ENCODE results near the gene PRKD1.

Gene PRKD1

DNA sequence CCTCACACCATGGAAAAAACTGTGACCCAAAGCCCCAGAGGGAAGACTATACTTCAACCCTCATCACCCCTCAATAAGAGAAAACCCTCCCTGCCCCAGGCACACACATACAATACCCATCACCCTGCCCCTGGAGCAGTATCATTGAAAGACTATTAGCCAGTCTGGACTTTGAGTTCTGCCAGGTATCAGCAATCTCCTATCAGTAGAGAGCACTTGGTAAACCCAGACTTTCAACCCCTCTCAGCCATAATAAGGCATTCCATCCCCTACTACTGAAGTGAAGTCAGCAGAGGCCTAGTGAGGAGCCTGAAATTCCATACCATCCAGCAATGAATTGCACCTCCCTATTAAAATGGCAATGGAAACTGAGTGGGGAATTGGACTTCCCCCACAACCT is 16.4 kb upstream of the PRKD1 start:
- ATAC-seq (ENCODE audit: insufficient read depth, low read depth) (no peak), DNase-seq (no peak)
- Histone ChIP-seq H3K9ac (ENCODE audit: low read depth, low read length) (no peak overlapping the region), H3K36me3 (ENCODE audit: insufficient read depth, low read length) (no peaks in the 10 kb centered on the region), H4K20me1 (ENCODE audit: insufficient read depth, low read length) (no peaks in the 10 kb centered on the region), H3K27me3 (ENCODE audit: insufficient read depth, low read length, poor library complexity) (no peaks in the 10 kb centered on the region), H3K4me1 (ENCODE audit: insufficient read depth, low read length) (no peaks in the 10 kb centered on the region), H3K9me3 (ENCODE audit: insufficient read depth, low read length, severe bottlenecking) (no peaks in the 10 kb centered on the region), H3K4me2 (ENCODE audit: insufficient read depth, low read length) (no peak overlapping the region), H2AFZ (ENCODE audit: low read depth, low read length) (no peak overlapping the region), H3K27ac (ENCODE audit: low read length) (no peak overlapping the region), H3K4me3 (ENCODE audit: low read depth in 1 of 2, low read length in 2 of 2) (no peak overlapping the region), H3K79me2 (ENCODE audit: insufficient read depth, low read length) (no peaks in the 10 kb centered on the region)
- TF ChIP-seq, protein P1, sequence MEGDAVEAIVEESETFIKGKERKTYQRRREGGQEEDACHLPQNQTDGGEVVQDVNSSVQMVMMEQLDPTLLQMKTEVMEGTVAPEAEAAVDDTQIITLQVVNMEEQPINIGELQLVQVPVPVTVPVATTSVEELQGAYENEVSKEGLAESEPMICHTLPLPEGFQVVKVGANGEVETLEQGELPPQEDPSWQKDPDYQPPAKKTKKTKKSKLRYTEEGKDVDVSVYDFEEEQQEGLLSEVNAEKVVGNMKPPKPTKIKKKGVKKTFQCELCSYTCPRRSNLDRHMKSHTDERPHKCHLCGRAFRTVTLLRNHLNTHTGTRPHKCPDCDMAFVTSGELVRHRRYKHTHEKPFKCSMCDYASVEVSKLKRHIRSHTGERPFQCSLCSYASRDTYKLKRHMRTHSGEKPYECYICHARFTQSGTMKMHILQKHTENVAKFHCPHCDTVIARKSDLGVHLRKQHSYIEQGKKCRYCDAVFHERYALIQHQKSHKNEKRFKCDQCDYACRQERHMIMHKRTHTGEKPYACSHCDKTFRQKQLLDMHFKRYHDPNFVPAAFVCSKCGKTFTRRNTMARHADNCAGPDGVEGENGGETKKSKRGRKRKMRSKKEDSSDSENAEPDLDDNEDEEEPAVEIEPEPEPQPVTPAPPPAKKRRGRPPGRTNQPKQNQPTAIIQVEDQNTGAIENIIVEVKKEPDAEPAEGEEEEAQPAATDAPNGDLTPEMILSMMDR (IDR thresholded peaks at IDR 0.05; ENCODE audit: borderline replicate concordance, extremely low read depth, low read length, poor library complexity, severe bottlenecking) = no peak
- TF ChIP-seq EZH2 (IDR thresholded peaks at IDR 0.05; ENCODE audit: borderline replicate concordance, low read depth, low read length, severe bottlenecking) = no peak

DNA sequence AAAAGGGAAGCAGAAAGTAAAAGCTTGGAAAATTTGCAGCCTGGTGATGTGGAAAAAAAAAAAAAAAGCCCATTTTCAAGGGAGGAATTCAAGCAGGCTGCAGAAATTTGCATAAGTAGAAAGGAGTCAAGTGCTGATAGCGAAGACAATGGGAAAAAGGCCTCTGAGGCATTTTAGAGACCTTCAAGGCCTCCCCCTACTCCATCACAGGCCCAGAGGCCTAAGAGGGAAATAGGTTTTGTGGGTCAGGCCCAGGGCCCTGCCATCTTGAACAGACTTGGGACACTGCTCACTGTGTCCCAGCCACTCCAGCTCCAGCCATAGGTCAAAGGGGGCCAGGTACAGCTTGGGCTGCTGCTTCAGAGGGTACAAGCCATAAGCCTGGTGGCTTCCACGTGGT is 13.8 kb upstream of the PRKD1 start:
- Histone ChIP-seq H3K4me2 (ENCODE audit: insufficient read depth, low read length) (no peak overlapping the region), H3K27me3 (ENCODE audit: insufficient read depth, low read length, poor library complexity) (no peaks in the 10 kb centered on the region), H3K79me2 (ENCODE audit: insufficient read depth, low read length) (no peaks in the 10 kb centered on the region), H3K4me1 (ENCODE audit: insufficient read depth, low read length) (no peaks in the 10 kb centered on the region), H2AFZ (ENCODE audit: low read depth, low read length) (no peak overlapping the region), H3K36me3 (ENCODE audit: insufficient read depth, low read length) (no peaks in the 10 kb centered on the region), H3K9ac (ENCODE audit: low read depth, low read length) (no peak overlapping the region), H4K20me1 (ENCODE audit: insufficient read depth, low read length) (no peaks in the 10 kb centered on the region), H3K4me3 (ENCODE audit: low read depth in 1 of 2, low read length in 2 of 2) (no peak overlapping the region), H3K9me3 (ENCODE audit: insufficient read depth, low read length, severe bottlenecking) (no peaks in the 10 kb centered on the region), H3K27ac (ENCODE audit: low read length) (no peak overlapping the region)
- ATAC-seq (ENCODE audit: insufficient read depth, low read depth) = no peak
- no peak for DNase-seq
- TF ChIP-seq EZH2 (IDR thresholded peaks at IDR 0.05; ENCODE audit: borderline replicate concordance, low read depth, low read length, severe bottlenecking) = no peak
- TF ChIP-seq, protein P1 (IDR thresholded peaks at IDR 0.05; ENCODE audit: borderline replicate concordance, extremely low read depth, low read length, poor library complexity, severe bottlenecking) = no peak

DNA sequence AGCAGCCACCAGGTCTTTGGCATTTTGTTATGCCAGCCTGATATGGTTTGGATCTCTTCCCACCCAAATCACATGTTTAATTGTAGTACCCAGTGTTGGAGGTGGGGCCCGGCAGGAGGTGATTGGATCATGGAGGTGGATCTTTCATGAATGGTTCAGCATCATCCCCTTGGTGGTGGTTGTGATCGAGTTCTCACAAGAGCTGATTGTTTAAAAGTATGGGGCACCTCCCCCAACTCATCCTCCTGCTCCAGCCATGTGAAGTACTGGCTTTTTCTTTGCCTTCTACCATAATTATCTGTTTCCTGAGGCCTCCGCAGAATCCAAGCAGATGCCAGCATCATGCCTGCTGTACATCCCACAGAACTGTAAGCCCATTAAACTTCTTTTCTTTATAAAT is 12.8 kb upstream of the PRKD1 start:
- Histone ChIP-seq H3K36me3 (ENCODE audit: insufficient read depth, low read length) (no peaks in the 10 kb centered on the region), H3K9me3 (ENCODE audit: insufficient read depth, low read length, severe bottlenecking) (no peaks in the 10 kb centered on the region), H3K9ac (ENCODE audit: low read depth, low read length) (no peak overlapping the region), H3K4me1 (ENCODE audit: insufficient read depth, low read length) (no peaks in the 10 kb centered on the region), H3K79me2 (ENCODE audit: insufficient read depth, low read length) (no peaks in the 10 kb centered on the region), H3K27me3 (ENCODE audit: insufficient read depth, low read length, poor library complexity) (no peaks in the 10 kb centered on the region), H3K27ac (ENCODE audit: low read length) (no peak overlapping the region), H2AFZ (ENCODE audit: low read depth, low read length) (no peak overlapping the region), H4K20me1 (ENCODE audit: insufficient read depth, low read length) (no peaks in the 10 kb centered on the region), H3K4me2 (ENCODE audit: insufficient read depth, low read length) (no peak overlapping the region), H3K4me3 (ENCODE audit: low read depth in 1 of 2, low read length in 2 of 2) (no peak overlapping the region)
- TF ChIP-seq, protein P1 (IDR thresholded peaks at IDR 0.05; ENCODE audit: borderline replicate concordance, extremely low read depth, low read length, poor library complexity, severe bottlenecking) = no peak
- TF ChIP-seq EZH2 (IDR thresholded peaks at IDR 0.05; ENCODE audit: borderline replicate concordance, low read depth, low read length, severe bottlenecking) = no peak
- no peak for ATAC-seq (ENCODE audit: insufficient read depth, low read depth)
- DNase-seq = no peak

DNA sequence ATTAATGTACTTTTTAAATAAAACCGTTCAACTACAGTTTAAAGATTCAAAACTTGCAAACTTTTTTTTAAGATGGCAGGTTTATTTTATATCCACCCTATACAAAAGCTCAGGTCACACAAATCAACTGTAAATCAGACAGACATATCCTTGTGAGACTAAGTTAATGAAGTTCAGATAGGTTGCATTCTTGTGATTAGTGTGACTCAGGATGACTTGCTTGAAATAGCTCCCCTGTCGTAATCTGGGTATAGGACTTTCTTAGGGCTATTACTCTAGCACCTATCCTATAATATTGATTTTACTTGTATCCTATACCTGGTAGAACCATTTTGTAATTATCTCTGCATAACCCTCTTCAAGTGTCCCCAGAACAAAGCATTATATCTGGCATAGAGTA is 9.5 kb upstream of the PRKD1 start:
- no peak for TF ChIP-seq EZH2 (IDR thresholded peaks at IDR 0.05; ENCODE audit: borderline replicate concordance, low read depth, low read length, severe bottlenecking)
- TF ChIP-seq, protein P1 (IDR thresholded peaks at IDR 0.05; ENCODE audit: borderline replicate concordance, extremely low read depth, low read length, poor library complexity, severe bottlenecking) = no peak
- no peaks in the 10 kb centered on the region for H3K27me3 ChIP-seq (ENCODE audit: insufficient read depth, low read length, poor library complexity)
- ATAC-seq (ENCODE audit: insufficient read depth, low read depth) (no peak), DNase-seq (no peak)
- H3K4me3 ChIP-seq (ENCODE audit: low read depth in 1 of 2, low read length in 2 of 2) = no peak overlapping the region
- no peaks in the 10 kb centered on the region for H4K20me1 ChIP-seq (ENCODE audit: insufficient read depth, low read length)
- no peaks in the 10 kb centered on the region for H3K9me3 ChIP-seq (ENCODE audit: insufficient read depth, low read length, severe bottlenecking)
- H3K36me3 ChIP-seq (ENCODE audit: insufficient read depth, low read length) = no peaks in the 10 kb centered on the region
- no peak overlapping the region for H3K9ac ChIP-seq (ENCODE audit: low read depth, low read length)
- no peak overlapping the region for H3K4me2 ChIP-seq (ENCODE audit: insufficient read depth, low read length)
- H2AFZ ChIP-seq (ENCODE audit: low read depth, low read length) = no peak overlapping the region
- no peaks in the 10 kb centered on the region for H3K4me1 ChIP-seq (ENCODE audit: insufficient read depth, low read length)
- no peak overlapping the region for H3K27ac ChIP-seq (ENCODE audit: low read length)
- no peaks in the 10 kb centered on the region for H3K79me2 ChIP-seq (ENCODE audit: insufficient read depth, low read length)

Data from DND-41 (cell line).